A172 (cell line): ENCODE measurements around the gene SPATA21. TPM values are rescaled to one million over a fixed set of nuclear protein-coding genes. Genes with fewer than 3 reads are reported as not detected.

Experiments
- DNase-seq: peaks from one replicate; pipeline ENCODE4 v3.0.0-alpha.2; 2015; ENCODE audit warnings: low spot score
- total RNA-seq: library from RNA; depleted of rRNA; stranded (reverse); fragments of >200 nt; shearing (Covaris generic); gene quantifications from 2 replicates; pipeline ENCODE4 v1.2.3, GENCODE V29; 2014; rRNA removed

The SPATA21 gene
- total RNA-seq, 1 experiment from 2014 or later, result not detected

DNA sequence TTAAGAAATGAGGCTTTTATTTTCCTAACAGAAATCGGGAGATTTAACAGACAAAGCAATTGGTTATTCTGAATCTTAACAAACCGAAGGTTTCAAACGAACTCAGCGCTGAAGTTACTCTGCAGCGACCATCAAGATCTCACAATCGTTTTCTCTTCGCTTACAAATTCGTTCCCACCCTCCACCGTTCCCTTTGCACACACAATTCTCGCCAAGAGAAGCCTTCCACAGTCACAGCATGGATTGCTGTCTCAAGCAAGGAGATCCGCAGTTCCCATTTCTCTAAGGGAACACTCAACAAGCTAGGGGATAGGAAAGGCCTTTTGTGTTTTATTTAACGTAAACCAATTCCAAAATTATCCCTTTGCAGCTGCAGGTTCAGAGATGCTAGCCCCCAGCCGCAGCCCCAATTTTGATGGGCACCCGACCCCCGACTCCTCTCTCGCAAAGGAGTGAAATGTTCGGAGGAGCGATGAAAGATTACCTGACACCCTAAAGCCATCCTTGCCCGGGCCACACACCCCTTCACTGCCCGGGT is 85.7 kb downstream of the SPATA21 start:
- no peak for DNase-seq

- DNase-seq, result no peak
These were observed 87.3 kb downstream of the SPATA21 start for GRCh38 chr1:16349847-16350406.

Other genes starting within 250 kb of the SPATA21 start
- gene ARHGEF19, start 224.8 kb downstream of the SPATA21 start, total RNA-seq, result 0.50 and 1.1 TPM in 2 replicates
- 2.5 and 5.5 TPM in 2 replicates for gene CPLANE2, start 200.2 kb downstream of the SPATA21 start, total RNA-seq
- 6.4 and 13.9 TPM in 2 replicates for gene FBXO42, start 84.9 kb downstream of the SPATA21 start, total RNA-seq
- 66.1 and 72.9 TPM in 2 replicates for gene SZRD1, start 70.2 kb downstream of the SPATA21 start, total RNA-seq
- gene NECAP2, start 3.3 kb upstream of the SPATA21 start, total RNA-seq, result 68.2 and 80.5 TPM in 2 replicates
- gene RNU1-1, start 76.9 kb upstream of the SPATA21 start, total RNA-seq, result under 0.01 and 255 TPM in 2 replicates
- gene NBPF1, start 176.1 kb upstream of the SPATA21 start, total RNA-seq, result 19.8 and 35.1 TPM in 2 replicates
- under 0.01 and 255 TPM in 2 replicates for gene RNU1-3, start 229.5 kb upstream of the SPATA21 start, total RNA-seq